GM12872 (cell line): ENCODE results near the gene DLK1.

Source experiments
- TF ChIP-seq, protein P1 (sequence below): IDR thresholded peaks from 3 replicates; pipeline ENCODE4 v1.5.1; 2011; ENCODE audit warnings: low read depth, mild to moderate bottlenecking, low read length, moderate library complexity; ENCODE audit not compliant: insufficient read depth

Gene DLK1

DNA sequence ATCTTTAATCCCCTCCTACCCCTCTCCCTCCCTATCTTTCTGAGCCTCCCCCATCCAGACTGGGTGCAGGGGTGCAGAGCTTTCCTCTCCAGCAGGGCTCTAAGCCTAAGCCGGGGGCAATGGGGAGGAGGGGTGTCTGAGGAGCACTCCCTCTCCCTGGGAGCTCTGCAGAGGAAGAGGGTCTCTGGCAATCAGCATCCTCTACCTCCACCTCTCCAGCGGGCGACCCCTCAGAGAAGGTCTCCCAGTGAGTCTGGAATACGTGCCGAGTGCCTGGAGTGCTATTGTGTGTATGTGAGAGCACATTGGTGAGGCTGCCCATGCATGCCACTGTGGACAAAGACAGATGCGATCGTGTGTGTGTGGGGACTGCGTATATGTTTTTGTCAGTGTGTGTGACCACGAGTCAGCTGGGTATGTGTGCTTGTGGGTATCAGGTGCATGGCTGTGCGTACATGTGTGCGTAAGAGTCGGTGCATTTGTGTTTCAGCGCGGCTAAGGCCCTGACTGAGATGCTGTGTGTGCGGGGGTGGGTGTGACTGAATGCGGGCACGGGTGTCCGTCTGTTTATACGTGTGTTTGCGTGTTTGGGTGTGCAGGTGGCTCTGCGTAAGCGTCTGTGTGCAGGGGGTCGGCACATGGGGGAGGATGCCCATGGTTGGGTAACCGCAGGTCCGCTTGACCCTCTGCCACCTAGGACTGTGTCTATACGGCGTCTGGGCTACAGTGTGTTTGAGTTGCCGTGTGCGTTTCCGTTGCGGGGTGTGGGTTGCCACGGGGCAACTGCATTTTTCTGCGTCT, 905 bp upstream of the DLK1 start:
- TF ChIP-seq, protein P1, sequence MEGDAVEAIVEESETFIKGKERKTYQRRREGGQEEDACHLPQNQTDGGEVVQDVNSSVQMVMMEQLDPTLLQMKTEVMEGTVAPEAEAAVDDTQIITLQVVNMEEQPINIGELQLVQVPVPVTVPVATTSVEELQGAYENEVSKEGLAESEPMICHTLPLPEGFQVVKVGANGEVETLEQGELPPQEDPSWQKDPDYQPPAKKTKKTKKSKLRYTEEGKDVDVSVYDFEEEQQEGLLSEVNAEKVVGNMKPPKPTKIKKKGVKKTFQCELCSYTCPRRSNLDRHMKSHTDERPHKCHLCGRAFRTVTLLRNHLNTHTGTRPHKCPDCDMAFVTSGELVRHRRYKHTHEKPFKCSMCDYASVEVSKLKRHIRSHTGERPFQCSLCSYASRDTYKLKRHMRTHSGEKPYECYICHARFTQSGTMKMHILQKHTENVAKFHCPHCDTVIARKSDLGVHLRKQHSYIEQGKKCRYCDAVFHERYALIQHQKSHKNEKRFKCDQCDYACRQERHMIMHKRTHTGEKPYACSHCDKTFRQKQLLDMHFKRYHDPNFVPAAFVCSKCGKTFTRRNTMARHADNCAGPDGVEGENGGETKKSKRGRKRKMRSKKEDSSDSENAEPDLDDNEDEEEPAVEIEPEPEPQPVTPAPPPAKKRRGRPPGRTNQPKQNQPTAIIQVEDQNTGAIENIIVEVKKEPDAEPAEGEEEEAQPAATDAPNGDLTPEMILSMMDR = no peak

DNA sequence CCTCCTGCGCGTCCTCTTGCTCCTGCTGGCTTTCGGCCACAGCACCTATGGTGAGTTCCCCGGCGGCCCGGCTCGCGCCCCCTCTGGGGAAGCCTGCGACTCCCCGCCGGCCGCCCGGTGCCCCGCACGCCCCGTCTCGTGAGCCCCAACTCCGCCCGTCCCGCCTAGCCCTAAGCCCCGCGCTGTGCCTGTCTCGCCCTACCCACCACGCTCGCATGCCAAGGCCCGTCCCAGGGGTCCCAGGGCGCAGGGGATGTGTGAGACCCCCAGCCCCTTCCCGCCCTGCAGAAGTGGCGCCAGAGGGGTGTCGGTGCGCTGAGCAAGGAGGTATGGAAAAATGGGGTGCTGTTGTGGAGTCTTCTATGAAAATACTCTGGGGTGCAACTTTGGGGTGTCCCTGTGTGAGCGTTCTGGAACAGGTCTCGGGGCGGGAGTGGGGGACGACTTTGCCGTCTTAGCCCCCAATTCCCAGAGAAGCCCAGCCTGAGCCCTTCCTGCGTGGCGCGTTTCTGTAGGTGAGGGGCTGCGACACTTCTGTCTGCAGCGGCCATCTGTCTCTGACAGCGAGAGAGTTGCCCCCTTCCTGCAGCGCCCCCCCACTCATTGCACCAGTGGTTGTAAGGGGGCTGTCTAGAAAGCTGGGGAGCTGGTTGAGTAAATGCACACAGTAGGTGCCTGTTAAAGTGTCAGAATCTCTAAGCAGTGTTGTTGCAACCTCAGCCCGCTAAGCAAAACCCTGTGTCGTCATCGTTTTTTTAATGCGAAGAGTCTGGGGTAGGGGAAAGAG, 587 bp downstream of the DLK1 start:
- TF ChIP-seq, protein P1 = no peak

DNA sequence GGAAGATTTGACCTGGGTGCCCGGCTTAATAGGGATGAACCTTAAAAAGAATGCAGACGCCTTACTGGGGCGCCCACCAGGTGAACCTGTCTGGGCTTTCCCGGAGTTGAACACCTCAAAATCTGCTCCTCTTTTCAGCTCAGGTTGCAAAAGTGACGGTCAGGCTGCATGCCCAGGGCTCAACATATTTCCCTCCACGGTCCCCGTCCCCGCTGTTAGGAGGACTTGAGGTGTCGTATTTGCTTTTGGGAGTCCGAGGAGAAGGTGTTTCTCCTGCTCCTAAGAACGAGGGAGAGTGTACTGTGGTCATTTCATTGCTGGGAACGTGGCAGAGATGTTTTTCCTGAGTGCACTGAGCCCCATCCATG, 1.2 kb downstream of the DLK1 start:
- TF ChIP-seq, protein P1 = no peak

DNA sequence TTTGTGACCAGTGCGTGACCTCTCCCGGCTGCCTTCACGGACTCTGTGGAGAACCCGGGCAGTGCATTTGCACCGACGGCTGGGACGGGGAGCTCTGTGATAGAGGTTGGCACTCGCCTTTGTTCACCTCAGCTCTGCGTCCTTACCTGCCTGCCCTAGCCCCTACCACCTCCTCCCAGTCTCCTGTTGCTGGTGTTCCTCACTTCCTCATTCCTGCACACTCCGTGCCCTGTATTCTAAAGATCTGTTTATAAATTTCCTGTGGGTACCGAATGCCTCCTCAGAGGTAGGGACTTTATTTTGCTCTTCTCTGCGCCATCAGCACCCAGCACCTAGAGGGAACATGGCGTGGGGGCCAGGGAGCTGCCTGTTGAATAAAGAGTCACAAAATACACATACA, 2.3 kb downstream of the DLK1 start:
- TF ChIP-seq, protein P1 = no peak

DNA sequence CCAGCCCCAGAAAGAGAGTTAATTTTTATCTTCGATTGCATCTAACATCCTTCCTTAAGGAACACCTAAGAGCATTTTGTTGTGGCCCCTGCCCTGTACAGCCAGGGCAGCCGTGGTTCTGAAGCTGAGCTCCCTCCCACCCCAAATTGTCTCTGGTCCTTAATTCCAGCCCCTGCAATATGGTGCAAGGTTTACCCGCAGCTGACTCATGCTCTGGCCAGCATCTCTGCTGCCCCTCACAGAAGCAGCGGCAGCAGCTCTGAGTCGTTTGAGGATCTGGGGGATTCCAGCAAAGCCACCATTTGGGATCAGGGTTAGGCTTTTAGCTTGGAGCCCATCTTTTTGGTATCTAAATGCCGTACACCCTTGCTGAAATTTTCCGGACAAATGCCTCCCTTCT, 3.3 kb downstream of the DLK1 start:
- TF ChIP-seq, protein P1 = no peak

DNA sequence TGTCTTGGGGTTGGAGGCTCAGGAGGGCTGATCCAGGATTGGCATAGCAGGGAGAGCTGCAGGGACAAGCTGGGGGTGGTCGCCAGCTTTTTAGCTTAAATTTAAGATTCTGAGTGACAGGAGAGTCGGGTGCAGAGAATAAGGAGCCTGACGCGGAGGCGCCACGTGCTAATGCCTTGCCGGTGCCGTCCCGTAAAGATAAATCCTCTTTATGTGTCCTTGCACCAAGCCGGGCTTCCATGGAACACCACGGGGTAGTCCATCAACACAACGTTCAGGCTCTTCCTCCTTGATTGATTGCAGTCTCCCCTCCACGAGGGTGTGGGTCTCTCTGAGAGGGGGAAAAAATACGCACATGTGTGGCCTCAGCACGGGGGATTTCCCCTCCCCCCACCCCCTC, 3.9 kb downstream of the DLK1 start:
- TF ChIP-seq, protein P1 = no peak

DNA sequence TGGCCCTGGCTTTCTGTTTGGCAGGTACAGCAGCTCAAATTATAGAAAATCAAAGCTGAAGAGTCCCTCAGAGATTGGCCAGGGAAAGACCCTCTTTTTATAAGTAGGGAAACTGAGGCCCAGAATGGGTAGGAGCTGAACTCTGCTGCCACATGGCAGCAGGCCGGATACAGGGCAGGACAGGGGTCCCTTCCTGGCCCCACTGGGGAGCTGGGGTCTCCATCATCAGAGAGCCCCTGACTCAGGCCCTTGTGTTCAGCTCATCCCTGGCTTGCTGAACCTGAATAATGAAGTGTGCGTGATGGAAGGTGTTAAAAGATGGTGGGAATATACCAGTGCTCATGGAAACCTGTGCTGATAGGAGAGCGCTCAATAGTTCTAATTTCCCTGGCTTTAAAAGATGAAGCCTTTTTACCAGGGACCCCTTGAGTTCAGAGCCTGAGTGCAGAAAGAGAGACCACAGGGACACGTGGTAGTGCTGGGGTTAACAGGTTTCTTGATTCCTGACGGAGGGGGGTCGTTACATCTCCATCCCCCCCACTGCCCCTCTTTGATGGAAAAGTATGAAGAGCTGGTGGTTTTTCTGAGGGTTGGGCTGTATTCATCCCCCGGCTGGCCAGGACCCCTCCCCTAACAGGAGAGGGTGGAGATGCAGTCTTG, 4.4 kb downstream of the DLK1 start:
- TF ChIP-seq, protein P1 = no peak
